GM12872 (cell line): ENCODE results near the gene DQX1.

ENCODE experiments used
- TF ChIP-seq, protein P1 (sequence below): IDR thresholded peaks from 3 replicates; pipeline ENCODE4 v1.5.1; 2011; ENCODE audit warnings: low read depth, mild to moderate bottlenecking, low read length, moderate library complexity; ENCODE audit not compliant: insufficient read depth

DQX1 gene

DNA sequence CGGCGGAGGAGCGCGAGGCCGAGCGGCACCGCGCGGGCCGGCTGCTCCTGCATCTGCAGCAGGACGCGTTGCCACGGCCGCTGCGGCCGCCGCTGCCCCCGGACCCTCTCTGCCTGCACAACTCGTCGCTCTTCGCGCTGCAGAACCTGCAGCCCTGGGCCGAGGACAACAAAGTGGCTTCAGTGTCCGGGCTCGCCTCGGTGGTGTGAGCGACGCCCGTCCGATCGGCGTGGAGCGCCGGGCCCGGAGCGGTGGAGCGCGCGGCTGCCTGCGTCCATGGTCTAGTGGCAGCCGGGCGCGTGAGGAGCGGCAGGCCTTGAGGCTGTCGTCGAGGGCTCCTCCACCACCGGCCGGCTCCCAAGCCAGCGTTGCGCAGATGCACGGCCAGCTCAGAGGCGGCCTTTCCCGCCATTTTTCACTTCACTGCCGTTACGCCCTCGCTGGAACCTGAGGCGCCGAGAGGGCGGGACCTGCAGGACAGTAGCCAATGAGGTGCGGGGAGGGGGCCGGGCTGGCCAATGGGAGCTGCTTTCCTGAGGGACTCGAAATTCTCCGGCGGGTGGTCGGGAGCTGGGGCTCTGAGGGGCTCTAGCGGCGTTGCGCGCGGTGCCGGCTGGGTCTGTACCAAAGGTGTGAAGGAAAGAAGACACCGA, 9.9 kb downstream of the DQX1 start:
- TF ChIP-seq, protein P1, sequence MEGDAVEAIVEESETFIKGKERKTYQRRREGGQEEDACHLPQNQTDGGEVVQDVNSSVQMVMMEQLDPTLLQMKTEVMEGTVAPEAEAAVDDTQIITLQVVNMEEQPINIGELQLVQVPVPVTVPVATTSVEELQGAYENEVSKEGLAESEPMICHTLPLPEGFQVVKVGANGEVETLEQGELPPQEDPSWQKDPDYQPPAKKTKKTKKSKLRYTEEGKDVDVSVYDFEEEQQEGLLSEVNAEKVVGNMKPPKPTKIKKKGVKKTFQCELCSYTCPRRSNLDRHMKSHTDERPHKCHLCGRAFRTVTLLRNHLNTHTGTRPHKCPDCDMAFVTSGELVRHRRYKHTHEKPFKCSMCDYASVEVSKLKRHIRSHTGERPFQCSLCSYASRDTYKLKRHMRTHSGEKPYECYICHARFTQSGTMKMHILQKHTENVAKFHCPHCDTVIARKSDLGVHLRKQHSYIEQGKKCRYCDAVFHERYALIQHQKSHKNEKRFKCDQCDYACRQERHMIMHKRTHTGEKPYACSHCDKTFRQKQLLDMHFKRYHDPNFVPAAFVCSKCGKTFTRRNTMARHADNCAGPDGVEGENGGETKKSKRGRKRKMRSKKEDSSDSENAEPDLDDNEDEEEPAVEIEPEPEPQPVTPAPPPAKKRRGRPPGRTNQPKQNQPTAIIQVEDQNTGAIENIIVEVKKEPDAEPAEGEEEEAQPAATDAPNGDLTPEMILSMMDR: no peak

- TF ChIP-seq, protein P1: no peak
Observed at GRCh38 chr2:74515271-74515980, 10.6 kb downstream of the DQX1 start.

- TF ChIP-seq, protein P1: no peak
Observed at GRCh38 chr2:74514368-74515270, 11.4 kb downstream of the DQX1 start, which contains the start of gene TLX2. TLX2 (plus strand) TSS chr2:74514450; CDS start chr2:74514807, 357 bp downstream.

GRCh38 chr2:74513605-74514367, 12.2 kb downstream of the DQX1 start:
- TF ChIP-seq, protein P1: no peak

GRCh38 chr2:74512744-74513604, 13.1 kb downstream of the DQX1 start:
- TF ChIP-seq, protein P1: no peak

DNA sequence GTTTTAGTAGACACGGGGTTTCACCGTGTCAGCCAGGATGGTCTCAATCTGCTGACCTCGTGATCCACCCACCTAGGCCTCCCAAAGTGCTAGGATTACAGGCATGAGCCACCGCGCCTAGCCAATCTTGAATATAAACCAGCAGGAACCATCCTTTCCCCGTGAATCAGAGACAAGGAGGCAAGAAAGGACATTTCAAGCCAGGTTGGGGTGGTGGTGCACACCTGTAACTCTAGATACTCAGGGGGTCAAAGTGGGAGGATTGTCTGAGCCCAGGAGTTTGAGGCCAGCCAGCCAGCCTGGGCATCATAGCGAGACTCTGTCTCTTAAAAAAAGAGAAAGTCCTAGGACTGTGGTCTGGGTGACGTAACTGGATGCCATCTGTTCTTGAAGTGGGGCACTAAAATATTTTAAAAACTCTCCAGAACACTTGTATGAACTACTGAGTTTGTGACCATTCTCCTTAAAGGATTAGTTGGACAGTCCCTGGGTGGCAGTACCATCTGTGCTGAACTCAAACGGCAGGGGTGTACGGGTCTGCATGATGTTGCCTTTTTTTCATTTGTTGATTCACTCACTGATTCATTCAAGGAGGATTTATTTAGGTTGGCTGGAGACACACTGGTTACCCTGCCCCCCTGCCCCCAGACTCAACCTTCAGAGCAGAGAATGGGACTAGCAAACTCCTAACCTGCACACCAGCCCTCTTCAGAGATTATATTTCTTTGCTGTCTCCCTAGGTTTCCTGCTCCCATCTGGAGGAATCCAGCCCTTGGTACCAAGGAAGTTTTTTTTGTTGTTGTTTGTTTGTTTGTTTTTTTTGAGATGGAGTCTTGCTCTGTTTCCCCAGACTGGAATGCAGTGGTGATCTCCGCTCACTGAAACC, 14.7 kb downstream of the DQX1 start:
- TF ChIP-seq, protein P1: no peak
